Endometrial microvascular endothelial cells (primary cell): Measurements from ENCODE around the gene NAA35. TPM values are rescaled to one million over a fixed set of nuclear protein-coding genes. Genes with fewer than 3 reads are reported as not detected.

Experiments used
- in situ Hi-C: cut with HindIII; loops from 2 replicates; pipeline ENCODE4 v1.10.0; 2017; ENCODE audit warnings: low sequenced_read_pairs, low pct_unique_long_range_greater_than_20kb; ENCODE audit errors: inconsistent ontology term
- total RNA-seq: library from RNA; depleted of rRNA; stranded (reverse); fragments of >200 nt; gene quantifications from one replicate; pipeline ENCODE4 v1.2.3, GENCODE V29; 2015; ENCODE audit errors: inconsistent ontology term

The NAA35 gene
- total RNA-seq, 1 donor from 2014 or later = 17.7 TPM

- in situ Hi-C loops = no loop called here
These were observed 64.4 kb downstream of the NAA35 start for GRCh38 chr9:86005253-86005775.

- in situ Hi-C loops = no loop called here
These were observed 68.2 kb downstream of the NAA35 start for GRCh38 chr9:86009133-86009532.

GRCh38 chr9:86020731-86021130 is 79.8 kb downstream of the NAA35 start:
- in situ Hi-C loops = no loop called here

DNA sequence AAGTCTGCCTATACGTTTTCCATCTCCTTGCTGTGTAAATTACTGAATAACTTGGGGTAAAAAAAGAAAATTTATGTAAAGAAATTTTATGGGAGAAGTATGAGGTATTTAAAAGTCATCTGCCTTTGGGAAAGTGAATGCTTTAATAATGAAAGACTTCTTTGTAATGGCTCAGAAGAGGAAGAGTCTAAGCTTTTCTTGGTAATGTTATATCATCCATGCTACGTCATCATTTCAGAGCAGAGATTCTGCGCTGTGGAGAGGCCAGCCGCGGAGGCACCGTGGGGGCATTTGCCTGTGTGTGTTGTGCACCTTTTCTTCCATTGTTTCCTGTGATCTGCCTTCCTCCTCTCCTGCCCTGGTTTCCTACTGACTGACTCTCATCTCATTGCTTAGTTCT is 80.2 kb downstream of the NAA35 start:
- in situ Hi-C loops = no loop called here

DNA sequence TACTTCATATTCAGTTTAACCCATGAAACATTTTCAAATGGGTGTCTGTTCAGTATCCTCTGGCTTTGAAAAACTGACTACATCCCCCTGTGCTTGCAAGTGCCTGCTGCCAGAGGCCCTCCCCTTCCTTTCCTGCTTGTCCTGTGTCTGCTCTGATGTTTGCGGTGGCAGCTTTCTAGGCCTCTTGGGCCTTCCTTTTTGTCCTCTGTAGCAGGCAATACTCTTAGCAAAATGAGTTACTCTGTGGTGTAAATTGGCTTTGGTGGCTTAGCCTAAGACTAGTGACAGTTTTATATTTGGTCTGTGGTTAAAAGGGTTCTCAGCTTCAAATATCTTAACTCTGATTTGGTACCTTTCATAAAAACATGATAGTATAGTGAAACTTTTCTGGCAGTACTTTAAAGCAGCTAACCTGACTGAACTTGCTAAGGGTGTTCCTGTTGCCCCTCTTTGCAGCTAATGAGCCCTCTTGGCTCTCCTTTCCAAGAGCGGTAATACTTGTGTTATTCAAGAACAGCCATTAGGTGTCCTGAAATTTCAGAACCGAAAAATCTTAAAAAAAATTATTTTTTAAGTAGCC is 81.8 kb downstream of the NAA35 start:
- in situ Hi-C loops = no loop called here

DNA sequence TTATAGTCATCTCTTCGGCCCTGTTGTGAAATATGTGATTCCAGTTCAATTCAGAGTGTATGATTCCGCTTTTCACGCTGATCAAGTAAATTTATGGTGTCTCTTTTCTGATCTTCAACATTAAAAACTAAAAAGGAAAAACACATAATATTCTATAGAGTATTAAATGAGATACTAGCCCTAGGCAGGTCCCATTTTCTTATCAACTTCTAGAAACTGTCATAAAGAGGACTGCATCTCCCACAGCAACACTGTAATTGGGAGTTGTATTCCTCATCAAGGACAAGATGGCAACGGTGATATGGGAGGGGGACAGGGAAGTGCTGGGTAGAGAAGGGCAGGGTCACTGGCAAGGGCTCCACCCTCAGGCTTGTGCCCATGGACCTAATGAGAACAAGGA is 86.8 kb downstream of the NAA35 start:
- in situ Hi-C loops = no loop called here

GRCh38 chr9:86034863-86035734 is 94.2 kb downstream of the NAA35 start:
- in situ Hi-C loops = no loop called here

GRCh38 chr9:86035827-86036440 is 95.0 kb downstream of the NAA35 start:
- in situ Hi-C loops = no loop called here

DNA sequence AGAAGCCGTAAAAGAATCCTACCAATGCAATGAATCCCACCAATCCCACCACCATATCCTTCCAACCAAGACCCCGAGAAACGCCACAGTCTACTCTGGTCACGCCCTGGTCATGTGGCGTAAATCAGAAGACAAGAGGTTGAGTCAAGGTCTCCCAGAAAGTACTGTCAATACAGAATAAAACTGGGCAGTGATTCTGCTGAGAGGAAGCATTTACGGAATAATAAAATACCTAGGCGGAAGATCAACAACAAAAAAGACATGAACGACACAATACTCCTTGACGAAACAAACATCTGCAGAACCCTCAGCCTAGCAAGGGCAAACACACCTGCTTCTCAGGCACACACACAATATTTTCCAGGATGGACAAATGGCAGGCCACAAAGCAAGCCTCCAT is 95.6 kb downstream of the NAA35 start:
- in situ Hi-C loops = no loop called here

DNA sequence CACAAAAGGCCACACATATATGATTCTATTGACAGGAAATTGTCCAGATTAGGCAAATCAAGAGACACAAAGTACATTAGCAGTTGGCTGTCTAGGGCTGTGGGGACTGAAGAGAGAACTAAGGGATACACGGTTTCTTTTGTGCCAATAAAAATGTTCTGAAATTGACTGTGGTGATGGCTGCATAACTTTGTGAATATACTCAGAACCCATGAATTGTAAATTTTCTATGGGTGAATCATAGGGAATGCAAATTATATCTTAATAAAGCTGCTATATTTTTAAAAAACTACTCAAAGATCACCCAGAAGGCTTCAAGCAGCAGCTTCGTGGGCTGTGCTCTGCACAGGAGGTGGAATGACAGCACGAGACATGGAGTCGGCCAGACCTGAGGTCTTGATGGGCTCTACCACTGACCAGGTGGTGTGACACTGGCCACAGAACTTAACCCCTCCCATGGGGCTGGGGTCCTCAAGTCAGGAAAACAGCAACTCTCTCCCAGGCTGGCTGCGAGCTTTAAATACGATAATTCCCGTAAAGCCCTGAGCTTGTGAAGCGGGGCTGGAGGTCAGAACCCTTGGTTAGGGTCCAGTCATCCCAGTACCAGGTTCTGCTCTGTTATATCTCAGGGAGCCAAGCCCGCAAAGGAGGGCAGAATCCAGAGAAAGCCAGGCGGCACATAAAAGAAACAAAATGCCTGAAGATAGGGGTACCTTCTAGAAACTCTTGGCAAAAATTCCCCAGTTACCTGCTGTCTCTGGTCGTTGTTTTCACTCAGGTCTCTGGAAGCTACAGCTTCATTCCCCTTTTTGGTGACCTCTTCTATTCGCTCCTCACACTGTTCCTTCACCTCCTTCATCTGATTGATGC is 99.3 kb downstream of the NAA35 start:
- in situ Hi-C loops = no loop called here

GRCh38 chr9:86040861-86041155 is 99.9 kb downstream of the NAA35 start:
- in situ Hi-C loops = no loop called here

- in situ Hi-C loops = no loop called here
These were observed 100.4 kb downstream of the NAA35 start for GRCh38 chr9:86041311-86041741.

DNA sequence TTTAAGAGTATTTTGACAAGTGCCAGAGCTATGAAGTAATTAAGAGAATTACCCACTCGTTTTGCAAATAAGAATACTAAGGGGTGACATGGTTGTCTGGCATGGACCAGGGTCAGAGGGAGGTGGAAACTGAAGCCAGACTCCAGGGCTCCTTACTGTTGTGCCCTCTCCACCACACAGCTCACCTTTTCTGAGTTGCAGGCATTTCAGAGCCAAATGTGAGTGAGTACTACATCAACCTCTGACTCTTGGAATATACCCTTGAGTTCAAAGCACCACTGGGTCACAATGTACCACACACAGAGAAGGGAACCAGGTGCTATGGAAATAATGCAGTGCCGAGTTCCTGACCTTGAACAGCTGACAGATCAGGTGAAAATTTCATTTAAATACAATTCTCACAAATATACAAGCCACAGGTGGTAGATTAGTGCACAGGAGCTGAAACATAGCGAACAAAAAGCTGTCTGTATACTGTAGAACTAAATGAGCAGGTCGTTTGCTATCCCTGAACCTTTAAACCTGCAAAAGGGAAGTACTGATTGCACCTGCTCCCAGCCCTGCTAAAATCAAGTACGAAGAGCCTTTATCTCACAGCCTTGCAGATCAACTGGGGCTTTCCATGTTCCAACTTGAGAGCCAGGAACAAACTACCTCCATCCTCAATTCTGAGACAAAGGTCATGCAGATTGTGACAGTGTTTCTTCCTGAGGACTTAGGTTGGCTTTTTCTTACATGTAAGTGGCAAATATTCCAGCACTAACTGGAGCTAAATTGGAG is 101.4 kb downstream of the NAA35 start:
- in situ Hi-C loops = no loop called here

GRCh38 chr9:86043586-86043985 is 102.6 kb downstream of the NAA35 start:
- in situ Hi-C loops = no loop called here

DNA sequence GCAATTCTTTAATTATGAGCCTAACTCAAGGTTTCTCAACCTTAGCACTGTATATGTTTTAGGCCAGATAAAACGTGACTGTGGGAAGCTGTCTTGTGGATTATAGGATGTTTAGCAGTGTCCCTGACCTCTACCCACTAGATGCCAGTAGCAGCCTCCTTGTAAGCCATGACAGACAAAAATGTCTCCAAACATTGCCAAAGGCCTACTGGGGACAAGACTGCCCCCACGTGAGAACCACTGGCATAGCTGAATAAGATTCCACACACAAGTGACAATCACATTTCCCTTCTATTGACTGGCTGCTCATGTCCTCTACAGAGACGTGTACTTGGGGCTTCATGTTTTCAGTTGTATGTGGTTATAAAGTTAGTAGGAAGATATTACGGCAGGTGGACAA is 103.1 kb downstream of the NAA35 start:
- in situ Hi-C loops = no loop called here

GRCh38 chr9:86045654-86046053 is 104.7 kb downstream of the NAA35 start:
- in situ Hi-C loops = no loop called here

DNA sequence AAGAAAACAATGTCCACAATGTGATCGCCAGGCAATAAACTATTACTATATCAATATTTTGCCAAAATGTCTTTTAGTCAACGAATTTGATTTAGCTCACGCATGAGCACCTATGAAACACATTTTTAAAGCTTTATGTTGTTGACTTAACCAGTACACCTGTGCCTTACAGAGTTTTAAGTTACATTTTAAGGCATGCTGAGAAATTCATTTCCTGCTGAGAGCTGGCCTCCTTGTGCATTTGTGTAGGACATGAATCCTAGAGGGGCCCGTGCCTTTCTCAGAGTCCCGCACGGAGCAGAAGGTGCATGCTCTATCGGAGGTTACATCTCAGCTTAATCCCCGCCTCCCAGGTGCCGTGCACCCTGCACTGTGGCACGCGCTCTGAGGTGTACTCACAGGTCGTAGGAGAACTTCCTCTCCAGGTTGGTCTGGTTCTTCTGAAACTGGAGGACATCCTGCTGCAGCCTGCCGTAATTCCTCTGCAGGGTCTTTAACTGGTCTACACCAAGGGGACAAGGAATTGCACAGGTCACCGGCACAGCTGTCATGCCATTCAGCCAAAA is 105.2 kb downstream of the NAA35 start:
- in situ Hi-C loops = no loop called here

DNA sequence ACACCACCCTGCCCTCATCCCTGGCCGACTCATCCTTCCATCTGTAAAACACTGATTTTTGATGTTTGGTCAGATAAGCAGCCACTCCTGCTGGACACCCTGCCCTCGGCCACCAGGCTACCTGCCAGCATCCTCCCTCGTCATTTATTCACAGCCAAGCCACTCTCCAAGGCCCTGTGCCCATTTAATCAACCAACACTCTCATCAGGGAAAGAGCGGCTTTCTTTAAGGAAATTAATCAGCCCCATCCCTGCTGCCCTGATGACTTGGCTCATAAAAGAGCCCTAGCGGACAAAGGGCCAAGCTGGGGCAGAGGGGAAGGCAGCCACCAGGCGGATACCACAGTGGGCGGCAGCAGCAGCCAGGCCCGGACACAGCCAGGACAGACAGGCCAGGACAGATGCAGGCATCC is 106.0 kb downstream of the NAA35 start:
- in situ Hi-C loops = no loop called here
